Stomach (tissue), 9 donors: ENCODE results near the gene TENM3. TPM values are rescaled to one million over a fixed set of nuclear protein-coding genes. Genes with fewer than 3 reads are reported as not detected.
"Not testable (repeated sequence)": the region's sequence is repeated elsewhere in the genome, so short reads cannot be mapped to it uniquely, and the experiment has no call there.

Experiments
- DNase-seq, 2 donors: peaks; one replicate each; pipeline versions ENCODE4 v3.0.0 to v3.0.0-alpha.2; 2013 to 2019
- H3K27ac ChIP-seq, 5 donors: fragments of 200-600 bp in 4 of 5; sonication (generic) in 4 of 5; one replicate each; pipeline ENCODE4 v1.5.1; 2013 to 2019; ENCODE audit warnings: mild to moderate bottlenecking in 1 of 5, moderate library complexity in 1 of 5
- H3K27me3 ChIP-seq, 3 donors: fragments of 200-600 bp; sonication (generic); one replicate each; pipeline ENCODE4 v1.5.1; 2017 to 2019; ENCODE audit warnings: mixed run types in 1 of 3
- H3K36me3 ChIP-seq, 4 donors: fragments of 200-600 bp; sonication (generic); 1 replicate in 3 of 4; 2 replicates in 1 of 4; pipeline ENCODE4 v1.5.1; 2016 to 2019
- H3K4me1 ChIP-seq, 4 donors: fragments of 200-600 bp; sonication (generic); one replicate each; pipeline ENCODE4 v1.5.1; 2016 to 2019
- H3K4me3 ChIP-seq, 4 donors: fragments of 200-600 bp; sonication (generic) in 3 of 4; one replicate each; pipeline ENCODE4 v1.5.1; 2016 to 2019; ENCODE audit warnings: mild to moderate bottlenecking in 1 of 4
- H3K9me3 ChIP-seq, 4 donors: fragments of 200-600 bp; sonication (generic); one replicate each; pipeline ENCODE4 v1.5.1; 2016 to 2019
- EP300 ChIP-seq: sonication (generic); formaldehyde crosslinking; IDR thresholded peaks from one replicate; pipeline ENCODE4 v1.6.1; 2017; ENCODE audit warnings: antibody characterized with exemption
- POLR2A ChIP-seq, 4 donors: fragments of 450-650 bp; IDR thresholded peaks; one replicate each; pipeline ENCODE4 v1.6.1; 2016; ENCODE audit warnings: antibody characterized with exemption in 4 of 4, control low read depth in 2 of 4, mild to moderate bottlenecking in 1 of 4, moderate library complexity in 1 of 4
- POLR2AphosphoS5 ChIP-seq, 3 donors: sonication (generic); formaldehyde crosslinking; IDR thresholded peaks; one replicate each; pipeline ENCODE4 v1.6.1; 2016; ENCODE audit warnings: antibody characterized with exemption in 3 of 3
- WGBS, 5 donors: extraction: QIAGEN DNeasy Blood & Tissue Kit in 3 of 5; methylation state at CpG; one replicate each; pipeline versions ENCODE4 v1.1.5 to v1.1.7; 2013 to 2018; 5-methylcytosine and 5-hydroxymethylcytosine counted together
- intact Hi-C: fragments of 100-400 bp; cut with DNase I; formaldehyde crosslinking; loops from one replicate; pipeline ENCODE4 v1.15.1; 2023; ENCODE audit warnings: low total_unique reads
- polyA plus RNA-seq, 3 donors: library from polyadenylated mRNA; stranded (reverse); fragments of 200-250 nt; gene quantifications; one replicate each; pipeline ENCODE4 v1.2.3, GENCODE V29; 2013
- total RNA-seq, 5 donors: library from RNA; depleted of rRNA; stranded (reverse); fragments of >200 nt; gene quantifications; one replicate each; pipeline versions ENCODE4 v1.1.0 to v1.2.3, GENCODE V29; 2014 to 2016
- TF ChIP-seq, protein P1 (sequence below), 7 experiments: fragments of 450-650 bp in 4 of 7; fragments of 200-600 bp in 3 of 7; sonication (generic) in 3 of 7; IDR thresholded peaks; one replicate each; pipeline ENCODE4 v1.5.1; 2016 to 2019; ENCODE audit warnings: antibody characterized with exemption in 7 of 7, control low read depth in 2 of 7, mild to moderate bottlenecking in 1 of 7
- donor health status: healthy with polysubstance abuse.
- donor health status: Bipolar disorder and iron deficiency.
- donor health status: healthy.

Gene TENM3
- total and polyA plus RNA-seq, 8 donors: under 0.01 to 8.3 (median 0.44) TPM

DNA sequence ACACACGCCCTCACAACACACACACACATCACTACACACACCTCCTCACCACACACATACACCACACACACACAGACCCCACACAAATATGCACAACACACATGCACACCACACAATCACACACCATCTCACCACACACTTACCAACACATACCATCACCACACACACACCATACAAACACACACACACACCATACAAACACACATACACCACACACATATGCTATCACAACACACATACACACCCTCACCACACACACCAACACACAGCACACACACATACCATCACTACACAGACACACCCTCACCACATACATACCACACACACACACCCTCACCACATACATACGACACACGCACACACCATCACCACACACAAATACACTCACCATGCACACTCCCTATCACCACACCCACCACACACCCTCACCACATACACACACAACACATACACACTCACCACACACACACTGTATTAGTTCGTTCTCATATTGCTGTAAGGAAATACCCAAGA, 567.0 kb downstream of the TENM3 start:
- peaks cover 0 to 13% (median 11%) of the 10 kb centered on the region in 4 donors for H3K4me1 ChIP-seq
- H3K9me3 ChIP-seq: peaks cover 0 to 34% (median 6%) of the 10 kb centered on the region in 4 donors
- no peak for DNase-seq
- WGBS, 5 donors: 90 to 97% (median 95%) methylated on average over 4 of the region's 4 CpGs
- TF ChIP-seq, protein P1, sequence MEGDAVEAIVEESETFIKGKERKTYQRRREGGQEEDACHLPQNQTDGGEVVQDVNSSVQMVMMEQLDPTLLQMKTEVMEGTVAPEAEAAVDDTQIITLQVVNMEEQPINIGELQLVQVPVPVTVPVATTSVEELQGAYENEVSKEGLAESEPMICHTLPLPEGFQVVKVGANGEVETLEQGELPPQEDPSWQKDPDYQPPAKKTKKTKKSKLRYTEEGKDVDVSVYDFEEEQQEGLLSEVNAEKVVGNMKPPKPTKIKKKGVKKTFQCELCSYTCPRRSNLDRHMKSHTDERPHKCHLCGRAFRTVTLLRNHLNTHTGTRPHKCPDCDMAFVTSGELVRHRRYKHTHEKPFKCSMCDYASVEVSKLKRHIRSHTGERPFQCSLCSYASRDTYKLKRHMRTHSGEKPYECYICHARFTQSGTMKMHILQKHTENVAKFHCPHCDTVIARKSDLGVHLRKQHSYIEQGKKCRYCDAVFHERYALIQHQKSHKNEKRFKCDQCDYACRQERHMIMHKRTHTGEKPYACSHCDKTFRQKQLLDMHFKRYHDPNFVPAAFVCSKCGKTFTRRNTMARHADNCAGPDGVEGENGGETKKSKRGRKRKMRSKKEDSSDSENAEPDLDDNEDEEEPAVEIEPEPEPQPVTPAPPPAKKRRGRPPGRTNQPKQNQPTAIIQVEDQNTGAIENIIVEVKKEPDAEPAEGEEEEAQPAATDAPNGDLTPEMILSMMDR (IDR thresholded peaks at IDR 0.05): no peak
- TF ChIP-seq EP300 (no peak), POLR2AphosphoS5 (IDR thresholded peaks at IDR 0.05) (no peak), POLR2A (IDR thresholded peaks at IDR 0.05) (no peak)
- no peak overlapping the region for H3K27ac ChIP-seq
- no peak overlapping the region for H3K4me3 ChIP-seq
- H3K36me3 ChIP-seq: no peaks in the 10 kb centered on the region
- peaks cover 0 to 11% (median 0%) of the 10 kb centered on the region in 3 donors for H3K27me3 ChIP-seq
- intact Hi-C loops: no loop called here

DNA sequence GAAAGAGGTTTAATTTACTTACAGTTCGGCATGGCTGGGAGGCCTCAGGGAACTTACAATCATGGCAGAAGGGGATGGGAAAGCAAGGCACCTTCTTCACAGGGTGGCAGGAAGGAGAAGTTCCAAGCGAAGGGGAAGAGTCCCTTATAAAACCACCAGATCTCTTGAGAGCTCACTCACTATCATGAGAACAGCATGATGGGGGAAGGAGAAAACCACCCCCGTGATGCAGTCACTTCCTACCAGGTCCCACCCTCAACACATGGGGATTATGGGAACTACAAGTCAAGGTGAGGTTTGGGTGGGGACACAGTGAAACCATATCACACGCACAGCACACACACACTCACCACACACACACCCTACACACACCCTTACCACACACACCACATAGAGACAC, 569.7 kb downstream of the TENM3 start:
- DNase-seq: no peak
- Histone ChIP-seq H3K36me3 (no peaks in the 10 kb centered on the region), H3K27ac (no peak overlapping the region), H3K4me3 (no peak overlapping the region), H3K4me1 (no peaks in the 10 kb centered on the region), H3K9me3 (peaks cover 0 to 34% (median 6%) of the 10 kb centered on the region in 4 donors), H3K27me3 (no peaks in the 10 kb centered on the region)
- TF ChIP-seq EP300 (no peak), POLR2AphosphoS5 (IDR thresholded peaks at IDR 0.05) (no peak), POLR2A (IDR thresholded peaks at IDR 0.05) (no peak)
- TF ChIP-seq, protein P1 (IDR thresholded peaks at IDR 0.05): no peak
- 67 to 86% (median 76%) methylated on average over 4 of the region's 4 CpGs for WGBS, 5 donors
- intact Hi-C loops: no loop called here

DNA sequence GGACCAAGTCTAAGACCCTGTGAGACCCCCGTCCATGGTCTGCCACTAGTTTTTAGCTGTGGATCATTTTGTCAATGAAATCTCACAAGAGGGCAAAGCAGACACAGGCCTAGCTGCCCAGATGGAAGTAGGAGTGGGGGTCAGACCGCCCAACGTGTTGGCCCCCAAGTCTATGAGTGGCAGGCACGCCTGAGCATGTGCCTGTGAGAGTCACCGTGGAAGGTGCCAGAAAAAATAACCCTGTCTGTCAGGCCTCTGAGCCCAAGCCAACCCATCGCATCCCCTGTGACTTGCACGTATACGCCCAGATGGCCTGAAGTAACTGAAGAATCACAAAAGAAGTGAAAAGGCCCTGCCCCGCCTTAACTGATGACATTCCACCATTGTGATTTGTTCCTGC, 570.9 kb downstream of the TENM3 start:
- H3K4me1 ChIP-seq, intact Hi-C loops, H3K4me3 ChIP-seq, DNase-seq, H3K36me3 ChIP-seq, H3K27ac ChIP-seq, H3K27me3 ChIP-seq: not testable (repeated sequence)
- H3K9me3 ChIP-seq: peaks cover 0 to 26% (median 6%) of the 10 kb centered on the region in 4 donors
- 90 to 94% (median 92%) methylated on average over 8 to 9 of the region's 9 CpGs for WGBS, 5 donors

DNA sequence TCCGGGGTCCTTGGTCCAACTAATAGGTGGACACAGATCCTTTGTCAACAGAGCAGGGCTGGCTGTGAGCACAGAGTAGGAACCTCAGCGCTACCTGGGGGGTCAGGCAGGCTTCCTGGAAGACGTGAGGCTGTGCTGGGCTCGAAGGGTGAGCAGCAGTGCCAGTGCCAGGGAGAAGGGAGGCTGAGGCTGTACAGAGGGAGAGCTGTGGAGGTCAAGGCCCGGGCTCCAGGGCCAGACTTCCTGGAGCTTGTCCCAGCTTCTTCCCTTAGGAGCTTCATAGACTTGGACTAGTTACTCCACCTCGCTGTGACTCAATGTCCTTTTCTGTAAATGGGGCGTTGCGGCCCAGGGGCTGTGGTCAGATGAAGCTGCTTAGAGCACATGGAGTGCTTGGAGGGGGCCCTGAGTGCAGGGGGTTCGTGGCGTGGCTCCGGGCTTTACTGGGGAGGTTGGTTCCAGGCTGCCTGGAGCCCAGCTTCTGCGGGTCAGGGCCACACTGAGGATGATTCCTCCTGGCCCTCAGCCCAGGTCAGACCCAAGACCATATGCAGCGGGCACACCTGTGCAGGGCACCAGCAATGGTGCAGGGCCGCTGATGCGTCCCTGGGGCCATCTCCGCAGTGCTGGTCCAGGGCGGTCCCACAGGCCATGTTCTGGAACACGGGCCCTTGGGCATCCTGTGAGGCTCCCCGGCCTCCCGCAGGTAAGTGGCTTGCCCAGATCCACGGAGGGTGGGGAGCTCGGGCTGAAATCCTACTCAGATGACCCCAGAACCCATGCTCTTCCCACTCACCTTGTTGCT, 575.9 kb downstream of the TENM3 start:
- Histone ChIP-seq H3K27me3 (no peaks in the 10 kb centered on the region), H3K4me1 (no peaks in the 10 kb centered on the region), H3K4me3 (no peak overlapping the region), H3K9me3 (no peaks in the 10 kb centered on the region), H3K36me3 (no peaks in the 10 kb centered on the region), H3K27ac (no peak overlapping the region)
- WGBS, 5 donors: 85 to 94% (median 93%) methylated on average over 13 to 22 of the region's 22 CpGs
- DNase-seq: no peak
- intact Hi-C loops: no loop called here
- TF ChIP-seq POLR2A (IDR thresholded peaks at IDR 0.05) (no peak), POLR2AphosphoS5 (IDR thresholded peaks at IDR 0.05) (no peak), EP300 (no peak)
- TF ChIP-seq, protein P1 (IDR thresholded peaks at IDR 0.05): no peak

DNA sequence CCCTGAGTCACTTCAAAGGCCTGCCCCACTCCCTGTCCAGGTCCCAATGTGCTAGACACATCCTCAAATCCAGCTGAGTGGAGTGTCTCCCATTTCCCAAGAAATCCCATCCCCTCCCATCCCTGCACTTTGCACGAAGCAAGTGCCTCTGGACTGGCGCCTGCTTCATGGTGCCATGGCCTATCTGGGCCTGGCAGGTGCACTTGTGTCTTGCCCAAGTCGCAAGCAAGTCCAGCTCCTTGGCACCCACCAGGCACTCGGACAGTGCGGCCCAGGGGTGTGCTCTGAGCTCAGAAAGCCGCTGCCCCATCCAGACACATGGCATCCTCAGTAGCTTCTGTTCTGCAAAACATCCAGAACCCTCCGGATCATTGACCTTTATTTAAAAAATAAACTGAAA, 576.5 kb downstream of the TENM3 start:
- no peak overlapping the region for H3K27ac ChIP-seq
- intact Hi-C loops: no loop called here
- H3K4me1 ChIP-seq: no peaks in the 10 kb centered on the region
- WGBS, 5 donors: 91 to 94% (median 92%) methylated on average over 7 of the region's 7 CpGs
- no peaks in the 10 kb centered on the region for H3K27me3 ChIP-seq
- DNase-seq: no peak
- H3K9me3 ChIP-seq: no peaks in the 10 kb centered on the region
- no peak overlapping the region for H3K4me3 ChIP-seq
- H3K36me3 ChIP-seq: no peaks in the 10 kb centered on the region
- TF ChIP-seq, protein P1 (IDR thresholded peaks at IDR 0.05): no peak
- TF ChIP-seq EP300 (no peak), POLR2A (IDR thresholded peaks at IDR 0.05) (no peak), POLR2AphosphoS5 (IDR thresholded peaks at IDR 0.05) (no peak)
